SK-N-SH (cell line): ENCODE data around the gene TMEM39B. TPM values are rescaled to one million over a fixed set of nuclear protein-coding genes. Genes with fewer than 3 reads are reported as not detected.
"Not testable (repeated sequence)": the region's sequence is repeated elsewhere in the genome, so short reads cannot be mapped to it uniquely, and the experiment has no call there.

Source experiments
- CTCF ChIA-PET: fragments of 300-600, 350-600 bp; formaldehyde crosslinking; extraction: SDS; loops from one replicate; lab custom pipeline; 2021; lab: Yijun Ruan, JAX
- POLR2A ChIA-PET: fragments of 350-600 bp; sonication (Branson Sonifier 250); formaldehyde crosslinking; extraction: SDS; loops from one replicate; lab custom pipeline; 2020; ENCODE audit warnings: antibody characterized with exemption, inconsistent platforms; lab: Yijun Ruan, JAX
- DNase-seq: peaks from one replicate; pipeline ENCODE4 v3.0.0; 2012
- H2AFZ ChIP-seq: fragments of 200-600 bp; sonication (generic); 2 replicates; pipeline ENCODE4 v1.8.1; 2016; ENCODE audit warnings: antibody characterized with exemption, mild to moderate bottlenecking, low read depth
- H3F3A ChIP-seq: fragments of 200-600 bp; sonication (generic); replicated peaks from 2 replicates; pipeline ENCODE3; 2016; ENCODE audit warnings: antibody characterized with exemption, mild to moderate bottlenecking; ENCODE audit not compliant: insufficient read depth
- H3K27ac ChIP-seq, 2 experiments: fragments of 200-500 bp in 1 of 2; fragments of 200-600 bp in 1 of 2; sonication (Bioruptor generic) in 1 of 2; sonication (generic), shearing (Covaris generic) in 1 of 2; 2 replicates each; pipeline versions ENCODE4 v1.5.1 to v1.6.1; 2014 to 2016; ENCODE audit warnings: low read depth in 2 of 2, inconsistent platforms in 1 of 2, low read length in 1 of 2, mild to moderate bottlenecking in 1 of 2, mixed read lengths in 1 of 2
- H3K27me3 ChIP-seq: fragments of 200-600 bp; sonication (generic), shearing (Covaris generic); 2 replicates; pipeline ENCODE4 v1.6.1; 2016; ENCODE audit warnings: mixed run types; ENCODE audit not compliant: insufficient read depth
- H3K36me3 ChIP-seq, 2 experiments: fragments of 200-500 bp in 1 of 2; fragments of 200-600 bp in 1 of 2; sonication (Bioruptor generic) in 1 of 2; sonication (generic) in 1 of 2; replicated peaks in 1 of 2; 2 replicates each; pipeline versions ENCODE3 to v1.5.1; 2014 to 2016; ENCODE audit warnings: low read length in 1 of 2, mild to moderate bottlenecking in 1 of 2; ENCODE audit not compliant: insufficient read depth in 2 of 2, control insufficient read depth in 1 of 2
- H3K4me1 ChIP-seq, 2 experiments: fragments of 200-500 bp in 1 of 2; fragments of 200-600 bp in 1 of 2; sonication (Bioruptor generic) in 1 of 2; sonication (generic), shearing (Covaris generic) in 1 of 2; 2 replicates each; pipeline versions ENCODE4 v1.5.1 to v1.6.1; 2014 to 2016; ENCODE audit warnings: low read depth in 1 of 2, low read length in 1 of 2, mixed run types in 1 of 2; ENCODE audit not compliant: insufficient read depth in 2 of 2, control insufficient read depth in 1 of 2
- H3K4me2 ChIP-seq: fragments of 200-600 bp; sonication (generic), shearing (Covaris generic); 2 replicates; pipeline ENCODE4 v1.6.1; 2017; ENCODE audit warnings: mixed run types
- H3K4me3 ChIP-seq, 2 experiments: fragments of 200-500 bp in 1 of 2; fragments of 200-600 bp in 1 of 2; sonication (Bioruptor generic) in 1 of 2; sonication (generic), shearing (Covaris generic) in 1 of 2; 2 replicates each; pipeline versions ENCODE4 v1.5.1 to v1.8.1; 2014 to 2016; ENCODE audit warnings: low read depth in 2 of 2, inconsistent platforms in 1 of 2, low read length in 1 of 2, mild to moderate bottlenecking in 1 of 2, mixed read lengths in 1 of 2, moderate library complexity in 1 of 2
- H3K79me2 ChIP-seq: fragments of 200-600 bp; sonication (generic); 2 replicates; pipeline ENCODE4 v1.8.1; 2017; ENCODE audit warnings: mild to moderate bottlenecking; ENCODE audit not compliant: insufficient read depth
- H3K9ac ChIP-seq: fragments of 200-600 bp; sonication (generic); 2 replicates; pipeline ENCODE4 v1.6.1; 2017; ENCODE audit warnings: mixed run types
- H3K9me2 ChIP-seq: fragments of 200-600 bp; sonication (generic); 2 replicates; pipeline ENCODE4 v1.6.1; 2017; ENCODE audit warnings: mixed run types
- H3K9me3 ChIP-seq: fragments of 200-600 bp; sonication (generic); 2 replicates; pipeline ENCODE4 v1.6.1; 2017; ENCODE audit warnings: mixed run types, mild to moderate bottlenecking, moderate library complexity
- H4K20me1 ChIP-seq: fragments of 200-600 bp; sonication (generic); 2 replicates; pipeline ENCODE4 v1.6.1; 2017; ENCODE audit warnings: mild to moderate bottlenecking, mixed run types; ENCODE audit not compliant: insufficient read depth
- CHD2 ChIP-seq: fragments of 150-350 bp; IDR thresholded peaks from 2 replicates; pipeline ENCODE4 v1.6.1; 2018; ENCODE audit warnings: low read length; ENCODE audit not compliant: partially characterized antibody
- JUND ChIP-seq: IDR thresholded peaks from 2 replicates; pipeline ENCODE4 v1.4.0; 2012
- MEF2A ChIP-seq: IDR thresholded peaks from 2 replicates; pipeline ENCODE4 v1.4.0; 2012; ENCODE audit warnings: low read depth, borderline replicate concordance
- MXI1 ChIP-seq: IDR thresholded peaks from 2 replicates; pipeline ENCODE4 v1.6.1; 2012; ENCODE audit warnings: mild to moderate bottlenecking, low read depth, low read length, improper control_type of control experiment
- NFIC ChIP-seq: IDR thresholded peaks from 2 replicates; pipeline ENCODE4 v1.4.0; 2012; ENCODE audit warnings: borderline replicate concordance
- PBX3 ChIP-seq: IDR thresholded peaks from 2 replicates; pipeline ENCODE4; 2012
- RAD21 ChIP-seq: IDR thresholded peaks from 2 replicates; pipeline ENCODE4 v1.6.1; 2012; ENCODE audit warnings: mild to moderate bottlenecking, low read length
- RCOR1 ChIP-seq: fragments of 150-350 bp; IDR thresholded peaks from 2 replicates; pipeline ENCODE4 v1.6.1; 2017; ENCODE audit warnings: antibody characterized with exemption, low read length
- USF2 ChIP-seq: fragments of 150-350 bp; IDR thresholded peaks from 2 replicates; pipeline ENCODE4 v1.6.1; 2017; ENCODE audit warnings: antibody characterized with exemption, low read length, low read depth, borderline replicate concordance
- YY1 ChIP-seq: IDR thresholded peaks from 2 replicates; pipeline ENCODE4 v1.4.0; 2012; ENCODE audit warnings: low read depth, mild to moderate bottlenecking
- ZBTB33 ChIP-seq: IDR thresholded peaks from 2 replicates; pipeline ENCODE4 v1.4.0; 2012; ENCODE audit warnings: low read depth, borderline replicate concordance
- WGBS: methylation state at CpG from one replicate; pipeline ENCODE4 v1.1.6; 2017; ENCODE audit warnings: low lambda C conversion rate; 5-methylcytosine and 5-hydroxymethylcytosine counted together
- polyA plus RNA-seq, 3 experiments: library from polyadenylated mRNA; depleted of rRNA; stranded (reverse); fragments of >200 nt; gene quantifications; 2 replicates each; pipeline ENCODE4 v1.2.3, GENCODE V29; 2012

TMEM39B gene
- polyA plus RNA-seq, 1 of the 3 experiments (the other 2 are of a cell fraction), result 25.1 TPM

- Histone ChIP-seq H3K4me2 (no peak overlapping the region), H3K9me2 (no peaks in the 10 kb centered on the region), H3K9me3 (no peaks in the 10 kb centered on the region), H4K20me1 (peaks cover 38% of the 10 kb centered on the region), H3K4me1 (peaks cover 0 to 6% of the 10 kb centered on the region in 2 experiments; a peak in 1 of 4 replicates), H3K36me3 (no peaks in the 10 kb centered on the region), H3F3A (peaks cover 5% of the 10 kb centered on the region), H3K79me2 (peaks cover 93% of the 10 kb centered on the region), H3K27me3 (no peaks in the 10 kb centered on the region), H2AFZ (no peak overlapping the region), H3K4me3 (no peak overlapping the region), H3K9ac (no peak overlapping the region), H3K27ac (no peak overlapping the region)
- ChIA-PET POLR2A (no interaction called here), CTCF (interaction anchor here (2.0 kb wide), 1 partner anchor 20 kb away, joined by 11 read pairs; no protein-coding TSS in a partner anchor)
- TF ChIP-seq ZBTB33 (no peak), USF2 (no peak), MXI1 (no peak), RCOR1 (no peak), CHD2 (no peak), NFIC (no peak), RAD21 (no peak), JUND (no peak), YY1 (no peak), MEF2A (no peak), PBX3 (no peak)
- DNase-seq, result no peak
- 93% methylated on average over 1 of the region's 1 CpG for WGBS
These were observed 56.2 kb downstream of the TMEM39B start for GRCh38 chr1:32128964-32129363.

GRCh38 chr1:32133950-32134280, 61.2 kb downstream of the TMEM39B start:
- H3K9me2 ChIP-seq, H3K4me1 ChIP-seq, DNase-seq, H3K4me2 ChIP-seq, H3K9me3 ChIP-seq, H3K27me3 ChIP-seq, H3K36me3 ChIP-seq, H3K4me3 ChIP-seq, H3K27ac ChIP-seq, POLR2A ChIA-PET, H2AFZ ChIP-seq, H3K9ac ChIP-seq, CTCF ChIA-PET: not testable (repeated sequence)
- Histone ChIP-seq H4K20me1 (peaks cover 29% of the 10 kb centered on the region), H3F3A (peaks cover 11% of the 10 kb centered on the region), H3K79me2 (peaks cover 90% of the 10 kb centered on the region)
- WGBS, result 96% methylated on average over 9 of the region's 9 CpGs
